GM12878 (cell line): Measurements from ENCODE around the gene PCBD1. TPM values are rescaled to one million over a fixed set of nuclear protein-coding genes. Genes with fewer than 3 reads are reported as not detected.
A peak's percentile ranks its signal among the peaks of the same experiment; 100 is the strongest.

Experiments
- ATAC-seq: fragments of 200-7000 bp; cut with Tn5 transposase; 3 replicates; pipeline ENCODE4 v1.9.1; 2020; ENCODE audit warnings: mild to moderate bottlenecking, moderate library complexity
- BruUV-seq: library from RNA; stranded (reverse); fragments of 400-500 nt; replicated peaks from 2 replicates; lab custom pipeline; 2021; lab: Mats Ljungman, UMichigan
- CTCF ChIA-PET: fragments of 300-600 bp; sonication (Branson Sonifier 250); formaldehyde crosslinking; extraction: SDS; loops from one replicate; lab custom pipeline; 2021; ENCODE audit warnings: inconsistent platforms; lab: Yijun Ruan, JAX
- POLR2A ChIA-PET: fragments of 350-600 bp; formaldehyde crosslinking; extraction: SDS; loops from one replicate; lab custom pipeline; 2021; ENCODE audit warnings: inconsistent platforms; lab: Charles Lee
- RAD21 ChIA-PET: fragments of 300-600 bp; sonication (Branson Sonifier 250); formaldehyde crosslinking; loops from one replicate; lab custom pipeline; 2023; ENCODE audit warnings: antibody characterized with exemption; ENCODE audit not compliant: unreplicated experiment; lab: Charles Lee
- SMC1A ChIA-PET: fragments of 300-600 bp; sonication (Branson Sonifier 250); formaldehyde crosslinking; loops from one replicate; lab custom pipeline; 2023; ENCODE audit not compliant: unreplicated experiment, uncharacterized antibody; lab: Charles Lee
- DNase-seq: peaks from one replicate; pipeline ENCODE4 v3.0.0-alpha.2; 2011; ENCODE audit warnings: low read depth, low spot score
- FAIRE-seq: peaks from 3 replicates; lab custom pipeline; 2011; peaks lifted over from hg19 to GRCh38; lab: Jason Lieb, UNC
- H2AFZ ChIP-seq: 2 replicates; pipeline ENCODE4 v1.6.0; 2011; ENCODE audit warnings: low read depth, low read length, control low read depth; ENCODE audit not compliant: control insufficient read depth
- H3K27ac ChIP-seq: 2 replicates; pipeline ENCODE4 v1.5.1; 2011; ENCODE audit warnings: control low read depth; ENCODE audit not compliant: control insufficient read depth, insufficient read depth
- H3K27me3 ChIP-seq, 2 experiments: replicated peaks in 1 of 2; 2 replicates each; pipeline versions ENCODE4 v1.6.0 to v1.6.1; 2011; ENCODE audit warnings: low read length in 1 of 2; ENCODE audit not compliant: control insufficient read depth in 2 of 2, insufficient read depth in 2 of 2
- H3K36me3 ChIP-seq, 2 experiments: 2 replicates each; pipeline ENCODE4 v1.5.1; 2011; ENCODE audit warnings: low read length in 1 of 2; ENCODE audit not compliant: control insufficient read depth in 2 of 2, insufficient read depth in 2 of 2
- H3K4me1 ChIP-seq: 2 replicates; pipeline ENCODE4 v1.6.1; 2011; ENCODE audit warnings: mild to moderate bottlenecking, low read length, moderate library complexity, mixed read lengths; ENCODE audit not compliant: control insufficient read depth, insufficient read depth
- H3K4me2 ChIP-seq: 2 replicates; pipeline ENCODE4 v1.6.0; 2011; ENCODE audit warnings: control low read depth; ENCODE audit not compliant: control insufficient read depth, insufficient read depth
- H3K4me3 ChIP-seq: fragments of 200-600 bp; sonication (generic); 2 replicates; pipeline ENCODE4 v1.5.1; 2016
- H3K79me2 ChIP-seq: 2 replicates; pipeline ENCODE4 v1.6.0; 2011; ENCODE audit warnings: low read length; ENCODE audit not compliant: control insufficient read depth, insufficient read depth
- H3K9ac ChIP-seq: 2 replicates; pipeline ENCODE4 v1.8.0; 2011; ENCODE audit warnings: low read length, control low read depth, mixed read lengths; ENCODE audit not compliant: control insufficient read depth, insufficient read depth
- H3K9me3 ChIP-seq: replicated peaks from 3 replicates; pipeline ENCODE4 v1.5.1; 2011; ENCODE audit warnings: mild to moderate bottlenecking, low read length; ENCODE audit not compliant: control insufficient read depth, insufficient read depth
- H4K20me1 ChIP-seq: 2 replicates; pipeline ENCODE4 v1.6.0; 2011; ENCODE audit not compliant: control insufficient read depth, insufficient read depth
- EZH2 ChIP-seq: IDR thresholded peaks from 2 replicates; pipeline ENCODE4 v1.6.1; 2012; ENCODE audit warnings: low read depth, mild to moderate bottlenecking, control low read depth, inconsistent platforms, low read length, borderline replicate concordance; ENCODE audit not compliant: control insufficient read depth
- HDGF ChIP-seq: fragments of 450-650 bp; IDR thresholded peaks from 2 replicates; pipeline ENCODE4 v1.6.1; 2016; ENCODE audit warnings: antibody characterized with exemption
- MEF2B ChIP-seq: fragments of 450-650 bp; IDR thresholded peaks from 2 replicates; pipeline ENCODE4 v1.6.1; 2018; ENCODE audit warnings: mild to moderate bottlenecking, moderate library complexity; ENCODE audit not compliant: partially characterized antibody, poor library complexity, severe bottlenecking
- MYC ChIP-seq: IDR thresholded peaks from 2 replicates; pipeline ENCODE4 v1.6.1; 2011; ENCODE audit warnings: mild to moderate bottlenecking, low read length, moderate library complexity, inconsistent platforms; ENCODE audit not compliant: insufficient read depth, insufficient replicate concordance, insufficient read length, severe bottlenecking
- SPI1 ChIP-seq: IDR thresholded peaks from 2 replicates; pipeline ENCODE4 v1.6.1; 2011; ENCODE audit warnings: low read depth, mild to moderate bottlenecking, low read length, moderate library complexity, borderline replicate concordance; ENCODE audit not compliant: insufficient read depth
- TARDBP ChIP-seq: IDR thresholded peaks from 2 replicates; pipeline ENCODE4 v1.6.1; 2016; ENCODE audit warnings: borderline replicate concordance
- WGBS: methylation state at CpG from one replicate; pipeline ENCODE4 v1.1.6; 2016; ENCODE audit warnings: low lambda C conversion rate; ENCODE audit not compliant: insufficient replicate concordance, insufficient coverage; ENCODE audit errors: missing lambda C conversion rate; 5-methylcytosine and 5-hydroxymethylcytosine counted together
- in situ Hi-C: fragments of 300-500 bp; cut with MboI; formaldehyde crosslinking; loops from 9 replicates; pipeline ENCODE4 v1.14.3; 2018; ENCODE audit warnings: mixed read lengths
- intact Hi-C: fragments of 100-400 bp; cut with micrococcal nuclease; formaldehyde crosslinking; loops from one replicate; pipeline ENCODE4 v1.14.2; 2022; ENCODE audit not compliant: unreplicated experiment
- polyA plus RNA-seq, 11 experiments: library from polyadenylated mRNA; depleted of rRNA in 4 of 11; unstranded in 6 of 11; stranded (reverse) in 5 of 11; fragments of >200 nt; fragmentation: Nextera tagmentation in 4 of 11; fragmentation: Illumina TruSeq in 1 of 11; extraction: Ambion mirVana in 4 of 11; extraction: Trizol in 1 of 11; gene quantifications; 1 replicate in 1 of 11; 2 replicates in 10 of 11; pipeline versions ENCODE4 v1.2.1 to v1.2.3, GENCODE V29; 2011 to 2016; ENCODE audit warnings: inconsistent platforms in 2 of 11, missing spikeins in 2 of 11, low read depth in 1 of 11
- total RNA-seq, 4 experiments: library from RNA; depleted of rRNA in 3 of 4; stranded (reverse); fragments of >200 nt in 3 of 4; fragmentation: Illumina TruSeq in 1 of 4; extraction: Trizol in 1 of 4; gene quantifications; 2 replicates each; pipeline versions ENCODE4 v1.2.1 to v1.2.3, GENCODE V29; 2013 to 2021
- TF ChIP-seq, protein P1 (sequence below): fragments of 450-650 bp; IDR thresholded peaks from 2 replicates; pipeline ENCODE4 v1.6.1; 2017; ENCODE audit warnings: mild to moderate bottlenecking, moderate library complexity

PCBD1 gene
- total and polyA plus RNA-seq, 10 of the 15 experiments (the other 5 are each of a cell fraction or from before 2014, with no cell fraction given), result 5.6 to 66.8 (median 34.2) TPM

DNA sequence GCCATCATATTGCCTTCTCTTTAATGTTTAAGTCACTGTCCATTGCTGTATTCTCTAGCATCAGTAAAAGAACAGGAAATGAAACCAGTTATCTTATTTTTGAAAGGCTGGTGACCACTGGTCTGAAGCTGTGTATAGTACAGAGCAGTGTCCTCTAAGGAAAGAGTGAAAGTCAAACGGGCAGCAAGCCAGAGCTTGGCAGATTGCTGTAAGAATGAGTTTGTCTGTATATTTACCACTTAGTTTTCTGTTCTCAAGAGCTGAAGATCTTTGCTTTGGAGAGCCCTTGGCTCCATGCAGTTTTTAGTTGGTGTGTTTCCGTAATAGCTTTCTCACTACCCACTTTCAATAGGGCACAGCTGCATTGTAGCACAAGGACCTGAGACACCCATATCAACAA is 31.9 kb downstream of the PCBD1 start:
- H3K4me1 ChIP-seq, result 0 out of 2 replicates have a peak, but pooled peaks cover 2% of the 10 kb centered on the region
- CTCF ChIA-PET, result interaction anchor here (0.6 to 2.4 kb wide), 3 partner anchors 11 to 21 kb away, joined by 3 to 12 read pairs (median 4); no protein-coding TSS in a partner anchor
- intact Hi-C loops, result no loop called here

More for the DNA sequence above, 31.9 kb downstream of the PCBD1 start:
- in situ Hi-C loops, result no loop called here
- H3K27me3 ChIP-seq, result no peaks in the 10 kb centered on the region
- H3K79me2 ChIP-seq, result no peaks in the 10 kb centered on the region
- WGBS, result 52% methylated on average over 2 of the region's 2 CpGs
- H3K9me3 ChIP-seq, result no peaks in the 10 kb centered on the region
- H3K9ac ChIP-seq, result no peak overlapping the region
- H3K36me3 ChIP-seq, result peaks cover 0 to 7% of the 10 kb centered on the region in 2 experiments; a peak in 3 of 4 replicates
- ATAC-seq (peak; percentile 83), DNase-seq (no peak), FAIRE-seq (no peak)
- BruUV-seq, result no TSS peak
- no peak overlapping the region for H3K4me2 ChIP-seq
- ChIA-PET RAD21 (no interaction called here), SMC1A (interaction anchor here (0.7 to 2.1 kb wide), 4 partner anchors 10 to 15 kb away, joined by 3 to 7 read pairs (median 5); no protein-coding TSS in a partner anchor), POLR2A (no interaction called here)
- H3K27ac ChIP-seq, result no peak overlapping the region
- no peak overlapping the region for H2AFZ ChIP-seq
- H3K4me3 ChIP-seq, result no peak overlapping the region
- TF ChIP-seq TARDBP (no peak), HDGF (no peak), MYC (no peak), MEF2B (no peak), SPI1 (peak; percentile 68), EZH2 (no peak)
- TF ChIP-seq, protein P1, sequence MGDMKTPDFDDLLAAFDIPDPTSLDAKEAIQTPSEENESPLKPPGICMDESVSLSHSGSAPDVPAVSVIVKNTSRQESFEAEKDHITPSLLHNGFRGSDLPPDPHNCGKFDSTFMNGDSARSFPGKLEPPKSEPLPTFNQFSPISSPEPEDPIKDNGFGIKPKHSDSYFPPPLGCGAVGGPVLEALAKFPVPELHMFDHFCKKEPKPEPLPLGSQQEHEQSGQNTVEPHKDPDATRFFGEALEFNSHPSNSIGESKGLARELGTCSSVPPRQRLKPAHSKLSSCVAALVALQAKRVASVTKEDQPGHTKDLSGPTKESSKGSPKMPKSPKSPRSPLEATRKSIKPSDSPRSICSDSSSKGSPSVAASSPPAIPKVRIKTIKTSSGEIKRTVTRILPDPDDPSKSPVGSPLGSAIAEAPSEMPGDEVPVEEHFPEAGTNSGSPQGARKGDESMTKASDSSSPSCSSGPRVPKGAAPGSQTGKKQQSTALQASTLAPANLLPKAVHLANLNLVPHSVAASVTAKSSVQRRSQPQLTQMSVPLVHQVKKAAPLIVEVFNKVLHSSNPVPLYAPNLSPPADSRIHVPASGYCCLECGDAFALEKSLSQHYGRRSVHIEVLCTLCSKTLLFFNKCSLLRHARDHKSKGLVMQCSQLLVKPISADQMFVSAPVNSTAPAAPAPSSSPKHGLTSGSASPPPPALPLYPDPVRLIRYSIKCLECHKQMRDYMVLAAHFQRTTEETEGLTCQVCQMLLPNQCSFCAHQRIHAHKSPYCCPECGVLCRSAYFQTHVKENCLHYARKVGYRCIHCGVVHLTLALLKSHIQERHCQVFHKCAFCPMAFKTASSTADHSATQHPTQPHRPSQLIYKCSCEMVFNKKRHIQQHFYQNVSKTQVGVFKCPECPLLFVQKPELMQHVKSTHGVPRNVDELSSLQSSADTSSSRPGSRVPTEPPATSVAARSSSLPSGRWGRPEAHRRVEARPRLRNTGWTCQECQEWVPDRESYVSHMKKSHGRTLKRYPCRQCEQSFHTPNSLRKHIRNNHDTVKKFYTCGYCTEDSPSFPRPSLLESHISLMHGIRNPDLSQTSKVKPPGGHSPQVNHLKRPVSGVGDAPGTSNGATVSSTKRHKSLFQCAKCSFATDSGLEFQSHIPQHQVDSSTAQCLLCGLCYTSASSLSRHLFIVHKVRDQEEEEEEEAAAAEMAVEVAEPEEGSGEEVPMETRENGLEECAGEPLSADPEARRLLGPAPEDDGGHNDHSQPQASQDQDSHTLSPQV, result no peak
- no peaks in the 10 kb centered on the region for H4K20me1 ChIP-seq
